ENCODE results near the gene RBM20. TPM values are rescaled to one million over a fixed set of nuclear protein-coding genes. Genes with fewer than 3 reads are reported as not detected.
"Not testable (repeated sequence)": the region's sequence is repeated elsewhere in the genome, so short reads cannot be mapped to it uniquely, and the experiment has no call there.

The RBM20 gene
- total RNA-seq, 6 experiments from 2014 or later, result 0.04 to 0.29 (median 0.06) TPM

DNA sequence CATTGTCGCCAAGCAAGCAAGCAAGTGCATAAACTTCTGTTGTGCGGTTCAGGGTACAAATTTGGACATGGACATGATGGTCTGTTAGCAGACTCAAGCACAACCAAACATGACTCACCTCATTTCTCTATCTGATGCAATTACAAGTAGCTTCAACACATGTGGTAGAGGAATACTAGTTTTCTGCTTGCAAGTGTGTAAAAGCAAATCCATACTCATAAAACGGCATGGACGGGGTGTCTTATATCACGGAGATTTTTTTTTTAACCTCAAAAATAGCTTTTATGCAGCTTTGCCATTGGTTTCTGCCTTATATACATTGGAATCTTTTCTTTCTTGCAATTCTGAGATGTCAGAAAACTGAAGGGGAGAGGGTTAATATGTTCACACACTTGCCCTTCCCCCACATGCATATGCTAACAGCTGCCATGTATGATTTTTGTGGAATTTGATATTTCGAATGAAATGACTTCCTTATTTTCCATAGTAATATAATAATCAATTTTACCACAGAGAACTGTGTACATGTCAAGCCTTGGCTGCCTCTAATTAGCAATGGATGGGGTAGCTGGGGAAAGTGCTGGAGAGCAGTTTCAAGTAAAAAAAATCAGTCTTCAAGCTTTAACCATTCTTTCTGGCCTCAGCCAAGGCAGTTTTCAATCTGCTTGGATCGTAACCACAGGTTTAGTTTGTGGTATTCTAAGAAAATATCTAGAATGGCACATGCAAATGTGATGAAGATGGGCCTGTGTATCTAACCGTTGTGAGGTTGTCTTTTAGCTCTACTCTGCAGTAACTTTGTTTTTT lies 121.6 kb downstream of the RBM20 start:
- peaks cover 0 to 5% (median 0%) of the 10 kb centered on the region in 4 donors for H3K4me1 ChIP-seq
- no peak for DNase-seq
- no peak overlapping the region for H3K27ac ChIP-seq
- H3K9me3 ChIP-seq, result no peaks in the 10 kb centered on the region
- H3K27me3 ChIP-seq, result no peaks in the 10 kb centered on the region
- no peak for ATAC-seq
- H3K4me3 ChIP-seq, result no peak overlapping the region
- no peak for TF ChIP-seq POLR2A (IDR thresholded peaks at IDR 0.05)
- TF ChIP-seq, protein P1, sequence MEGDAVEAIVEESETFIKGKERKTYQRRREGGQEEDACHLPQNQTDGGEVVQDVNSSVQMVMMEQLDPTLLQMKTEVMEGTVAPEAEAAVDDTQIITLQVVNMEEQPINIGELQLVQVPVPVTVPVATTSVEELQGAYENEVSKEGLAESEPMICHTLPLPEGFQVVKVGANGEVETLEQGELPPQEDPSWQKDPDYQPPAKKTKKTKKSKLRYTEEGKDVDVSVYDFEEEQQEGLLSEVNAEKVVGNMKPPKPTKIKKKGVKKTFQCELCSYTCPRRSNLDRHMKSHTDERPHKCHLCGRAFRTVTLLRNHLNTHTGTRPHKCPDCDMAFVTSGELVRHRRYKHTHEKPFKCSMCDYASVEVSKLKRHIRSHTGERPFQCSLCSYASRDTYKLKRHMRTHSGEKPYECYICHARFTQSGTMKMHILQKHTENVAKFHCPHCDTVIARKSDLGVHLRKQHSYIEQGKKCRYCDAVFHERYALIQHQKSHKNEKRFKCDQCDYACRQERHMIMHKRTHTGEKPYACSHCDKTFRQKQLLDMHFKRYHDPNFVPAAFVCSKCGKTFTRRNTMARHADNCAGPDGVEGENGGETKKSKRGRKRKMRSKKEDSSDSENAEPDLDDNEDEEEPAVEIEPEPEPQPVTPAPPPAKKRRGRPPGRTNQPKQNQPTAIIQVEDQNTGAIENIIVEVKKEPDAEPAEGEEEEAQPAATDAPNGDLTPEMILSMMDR (IDR thresholded peaks at IDR 0.05), result no peak
- intact Hi-C loops (cut with DNase I), result no loop called here
- H3K36me3 ChIP-seq, result no peaks in the 10 kb centered on the region
- 77% methylated on average over 8 of the region's 8 CpGs for WGBS (ENCODE audit: insufficient coverage, low coverage, low lambda C conversion rate, missing lambda C conversion rate)

- no CpG with 5 or more reads among the region's 29 CpGs for WGBS (ENCODE audit: insufficient coverage, low coverage, low lambda C conversion rate, missing lambda C conversion rate)
- DNase-seq, result not testable (repeated sequence)
These were observed 123.5 kb downstream of the RBM20 start for GRCh38 chr10:110767601-110768000.

DNA sequence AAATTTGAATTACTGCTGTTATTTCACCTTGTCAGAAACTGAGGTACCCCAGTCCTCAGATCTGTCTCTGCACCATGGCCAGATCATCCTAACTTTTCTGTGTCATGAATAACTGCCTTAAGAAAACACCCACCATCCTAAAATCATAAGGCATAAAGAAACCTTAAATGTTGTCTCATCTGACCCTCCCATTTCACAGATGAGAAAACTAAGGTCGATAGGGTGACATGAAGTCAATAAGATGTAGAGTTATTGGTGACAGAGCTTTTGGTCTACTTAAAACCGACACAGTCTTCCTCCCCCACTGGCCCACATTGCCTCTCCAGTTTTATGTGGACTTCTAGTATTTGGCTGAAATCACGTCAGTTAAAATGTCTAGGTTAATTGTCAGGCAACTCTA lies 126.1 kb downstream of the RBM20 start:
- H3K36me3 ChIP-seq, result no peaks in the 10 kb centered on the region
- DNase-seq (no peak), ATAC-seq (no peak)
- 79% methylated on average over 3 of the region's 3 CpGs for WGBS (ENCODE audit: insufficient coverage, low coverage, low lambda C conversion rate, missing lambda C conversion rate)
- H3K27me3 ChIP-seq, result no peaks in the 10 kb centered on the region
- no peak overlapping the region for H3K4me3 ChIP-seq
- H3K9me3 ChIP-seq, result no peaks in the 10 kb centered on the region
- no peak overlapping the region for H3K27ac ChIP-seq
- TF ChIP-seq POLR2A (IDR thresholded peaks at IDR 0.05), result no peak
- TF ChIP-seq, protein P1 (IDR thresholded peaks at IDR 0.05), result no peak
- intact Hi-C loops (cut with DNase I), result no loop called here
- H3K4me1 ChIP-seq, result peaks cover 0 to 10% (median 3%) of the 10 kb centered on the region in 4 donors

More at GRCh38 chr10:110767601-110768000, 123.5 kb downstream of the RBM20 start:
- H3K4me1 ChIP-seq; H3K4me3 ChIP-seq; H3K27me3 ChIP-seq; H3K9me3 ChIP-seq; intact Hi-C loops (cut with DNase I); H3K27ac ChIP-seq; ATAC-seq; H3K36me3 ChIP-seq: not testable (repeated sequence)

- no peak overlapping the region for H3K27ac ChIP-seq
- ATAC-seq (no peak), DNase-seq (no peak)
- H3K9me3 ChIP-seq, result no peaks in the 10 kb centered on the region
- WGBS (ENCODE audit: insufficient coverage, low coverage, low lambda C conversion rate, missing lambda C conversion rate), result 100% methylated on average over 1 of the region's 1 CpG
- no peaks in the 10 kb centered on the region for H3K36me3 ChIP-seq
- peaks cover 0 to 10% (median 3%) of the 10 kb centered on the region in 4 donors for H3K4me1 ChIP-seq
- intact Hi-C loops (cut with DNase I), result no loop called here
- no peak overlapping the region for H3K4me3 ChIP-seq
- no peak for TF ChIP-seq POLR2A (IDR thresholded peaks at IDR 0.05)
- TF ChIP-seq, protein P1 (IDR thresholded peaks at IDR 0.05), result no peak
- H3K27me3 ChIP-seq, result no peaks in the 10 kb centered on the region
These were observed 127.3 kb downstream of the RBM20 start for GRCh38 chr10:110771486-110771885.

GRCh38 chr10:110771991-110772390 lies 127.9 kb downstream of the RBM20 start:
- no peaks in the 10 kb centered on the region for H3K36me3 ChIP-seq
- ATAC-seq (no peak), DNase-seq (no peak)
- intact Hi-C loops (cut with DNase I), result no loop called here
- no peak overlapping the region for H3K4me3 ChIP-seq
- 91% methylated on average over 4 of the region's 4 CpGs for WGBS (ENCODE audit: insufficient coverage, low coverage, low lambda C conversion rate, missing lambda C conversion rate)
- peaks cover 0 to 10% (median 3%) of the 10 kb centered on the region in 4 donors for H3K4me1 ChIP-seq
- no peak for TF ChIP-seq POLR2A (IDR thresholded peaks at IDR 0.05)
- TF ChIP-seq, protein P1 (IDR thresholded peaks at IDR 0.05), result no peak
- H3K27ac ChIP-seq, result no peak overlapping the region
- no peaks in the 10 kb centered on the region for H3K9me3 ChIP-seq
- H3K27me3 ChIP-seq, result no peaks in the 10 kb centered on the region
